Measurements from ENCODE around the gene CYTH4. TPM values are rescaled to one million over a fixed set of nuclear protein-coding genes. Genes with fewer than 3 reads are reported as not detected.

The CYTH4 gene
- total RNA-seq, 2 donors from 2014 or later, result 1.5 to 5.9 TPM

- Histone ChIP-seq H3K9me3 (no peaks in the 10 kb centered on the region), H3K4me1 (no peaks in the 10 kb centered on the region), H3K4me3 (no peak overlapping the region), H3K27me3 (no peaks in the 10 kb centered on the region), H3K36me3 (no peaks in the 10 kb centered on the region), H3K27ac (no peak overlapping the region)
- no peak for DNase-seq (ENCODE audit: low spot score)
- TF ChIP-seq, protein P1, sequence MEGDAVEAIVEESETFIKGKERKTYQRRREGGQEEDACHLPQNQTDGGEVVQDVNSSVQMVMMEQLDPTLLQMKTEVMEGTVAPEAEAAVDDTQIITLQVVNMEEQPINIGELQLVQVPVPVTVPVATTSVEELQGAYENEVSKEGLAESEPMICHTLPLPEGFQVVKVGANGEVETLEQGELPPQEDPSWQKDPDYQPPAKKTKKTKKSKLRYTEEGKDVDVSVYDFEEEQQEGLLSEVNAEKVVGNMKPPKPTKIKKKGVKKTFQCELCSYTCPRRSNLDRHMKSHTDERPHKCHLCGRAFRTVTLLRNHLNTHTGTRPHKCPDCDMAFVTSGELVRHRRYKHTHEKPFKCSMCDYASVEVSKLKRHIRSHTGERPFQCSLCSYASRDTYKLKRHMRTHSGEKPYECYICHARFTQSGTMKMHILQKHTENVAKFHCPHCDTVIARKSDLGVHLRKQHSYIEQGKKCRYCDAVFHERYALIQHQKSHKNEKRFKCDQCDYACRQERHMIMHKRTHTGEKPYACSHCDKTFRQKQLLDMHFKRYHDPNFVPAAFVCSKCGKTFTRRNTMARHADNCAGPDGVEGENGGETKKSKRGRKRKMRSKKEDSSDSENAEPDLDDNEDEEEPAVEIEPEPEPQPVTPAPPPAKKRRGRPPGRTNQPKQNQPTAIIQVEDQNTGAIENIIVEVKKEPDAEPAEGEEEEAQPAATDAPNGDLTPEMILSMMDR (IDR thresholded peaks at IDR 0.05), result no peak
Observed at GRCh38 chr22:37278261-37278660, 4.0 kb upstream of the CYTH4 start.

DNA sequence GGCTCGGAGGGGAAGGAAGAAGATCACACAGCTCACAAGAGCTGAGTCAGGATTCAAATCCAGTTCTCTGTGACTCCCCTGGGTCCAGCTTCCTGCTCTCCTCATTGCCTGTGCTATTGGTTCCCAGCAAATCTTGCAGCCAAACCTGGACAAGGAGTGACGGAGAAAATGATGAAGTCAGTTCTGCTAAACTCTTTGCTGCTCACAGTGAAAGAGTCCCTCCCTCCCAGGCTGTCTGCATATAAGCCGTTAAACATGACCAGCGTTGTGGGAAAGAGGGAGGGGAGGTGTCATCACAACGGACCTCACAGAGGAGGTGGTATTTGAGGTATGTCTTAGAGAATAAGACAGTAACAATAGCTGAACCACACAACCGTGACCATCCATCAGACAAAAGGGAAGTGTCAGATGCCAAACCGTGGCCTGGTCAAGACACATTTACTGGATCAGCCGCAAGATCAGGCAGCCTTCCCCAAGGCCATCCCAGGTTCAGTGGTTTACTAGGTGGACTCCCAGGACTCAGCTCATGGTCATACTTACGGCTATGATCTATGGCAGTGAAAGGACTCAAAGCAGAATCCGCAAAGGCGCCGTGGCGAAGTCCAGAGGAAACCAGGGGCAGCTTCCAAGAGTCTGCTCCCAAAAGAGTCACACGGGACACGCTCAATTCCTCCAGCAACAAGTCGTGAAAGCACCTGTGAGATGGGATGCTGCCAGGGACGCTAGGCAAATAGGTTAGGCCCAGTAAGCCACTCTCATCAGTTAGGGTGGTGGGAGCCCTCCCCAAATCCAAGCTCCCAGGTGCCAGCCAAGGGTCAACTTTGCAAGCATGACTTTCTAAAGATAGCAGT is 2.8 kb upstream of the CYTH4 start:
- no peaks in the 10 kb centered on the region for H3K27me3 ChIP-seq

DNA sequence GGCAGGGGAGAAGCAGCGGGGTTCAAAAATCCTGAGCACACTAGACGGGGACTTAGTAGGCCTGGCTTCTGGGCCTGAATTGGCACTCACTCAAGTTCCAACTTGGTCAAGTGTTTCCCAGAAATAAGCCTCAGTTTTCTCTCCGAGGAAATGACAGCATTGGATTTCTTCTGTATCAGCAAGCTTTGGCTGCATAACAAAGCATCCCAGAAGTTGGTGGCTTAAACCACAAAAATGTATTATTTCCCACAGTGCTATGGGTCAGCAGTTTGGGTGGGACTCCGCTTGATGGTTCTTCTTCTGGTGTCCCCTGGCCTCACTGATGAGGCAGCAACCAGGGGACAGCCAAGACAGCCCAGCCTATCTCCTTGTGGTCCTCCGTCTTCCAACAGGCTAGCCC is 1.6 kb upstream of the CYTH4 start:
- DNase-seq (ENCODE audit: low spot score), result no peak
- H3K27ac ChIP-seq, result no peak overlapping the region
- no peaks in the 10 kb centered on the region for H3K36me3 ChIP-seq
- no peak overlapping the region for H3K4me3 ChIP-seq
- peaks cover 0 to 8% of the 10 kb centered on the region in 2 donors for H3K4me1 ChIP-seq
- no peaks in the 10 kb centered on the region for H3K27me3 ChIP-seq
- TF ChIP-seq, protein P1 (IDR thresholded peaks at IDR 0.05), result no peak
- no peaks in the 10 kb centered on the region for H3K9me3 ChIP-seq

More for the DNA sequence above, 2.8 kb upstream of the CYTH4 start:
- Histone ChIP-seq H3K9me3 (no peaks in the 10 kb centered on the region), H3K4me1 (peaks cover 0 to 4% of the 10 kb centered on the region in 2 donors), H3K4me3 (no peak overlapping the region), H3K36me3 (no peaks in the 10 kb centered on the region), H3K27ac (no peak overlapping the region)
- TF ChIP-seq, protein P1 (IDR thresholded peaks at IDR 0.05), result no peak
- DNase-seq (ENCODE audit: low spot score), result no peak

GRCh38 chr22:37281195-37281594 is 1.1 kb upstream of the CYTH4 start:
- no peak for DNase-seq (ENCODE audit: low spot score)
- H3K9me3 ChIP-seq, result no peaks in the 10 kb centered on the region
- TF ChIP-seq, protein P1 (IDR thresholded peaks at IDR 0.05), result no peak
- peaks cover 0 to 8% of the 10 kb centered on the region in 2 donors for H3K4me1 ChIP-seq
- no peak overlapping the region for H3K4me3 ChIP-seq
- no peaks in the 10 kb centered on the region for H3K36me3 ChIP-seq
- no peak overlapping the region for H3K27ac ChIP-seq
- no peaks in the 10 kb centered on the region for H3K27me3 ChIP-seq

DNA sequence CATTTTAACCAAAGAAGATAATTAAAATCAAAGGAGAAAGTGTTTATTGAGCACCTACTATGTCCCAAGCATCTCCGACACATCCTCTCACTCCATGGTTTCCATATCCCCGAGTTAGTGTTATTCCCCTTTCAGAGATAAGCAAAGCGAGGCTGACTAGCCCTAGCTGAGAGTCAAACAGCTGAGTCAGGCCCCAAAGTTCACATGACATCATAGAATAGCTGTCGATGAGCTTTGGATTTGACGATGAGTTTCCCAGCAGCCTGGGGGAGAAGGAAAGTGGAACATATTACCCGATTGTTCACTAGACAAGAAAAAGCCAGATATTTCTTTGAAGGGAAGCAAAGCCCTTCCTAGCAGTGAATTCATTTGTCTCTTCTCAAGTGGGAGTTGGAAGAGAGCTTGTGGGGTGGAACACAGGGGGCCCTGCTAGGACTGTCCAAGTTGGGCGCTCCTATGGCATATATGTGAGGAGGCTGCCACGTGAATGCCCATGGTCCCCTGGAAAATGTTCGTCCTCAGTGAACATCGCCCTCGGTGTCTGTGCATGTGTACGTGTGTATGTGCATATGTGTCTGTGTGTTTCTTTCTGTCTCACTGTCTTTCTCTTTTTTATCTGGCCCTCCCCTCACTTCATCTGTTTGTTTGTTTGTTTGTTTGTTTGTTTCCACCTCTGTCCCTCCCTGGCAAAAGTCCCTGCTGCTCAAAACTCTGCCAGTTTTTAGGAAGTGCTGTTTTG is 493 bp upstream of the CYTH4 start:
- H3K27me3 ChIP-seq, result no peaks in the 10 kb centered on the region
- no peaks in the 10 kb centered on the region for H3K36me3 ChIP-seq
- no peaks in the 10 kb centered on the region for H3K9me3 ChIP-seq
- TF ChIP-seq, protein P1 (IDR thresholded peaks at IDR 0.05), result no peak
- H3K4me3 ChIP-seq, result no peak overlapping the region
- DNase-seq (ENCODE audit: low spot score), result no peak
- peaks cover 0 to 8% of the 10 kb centered on the region in 2 donors for H3K4me1 ChIP-seq
- H3K27ac ChIP-seq, result no peak overlapping the region

Data from right atrium auricular region (tissue), 2 donors.